ENCODE data around the gene WNK4. TPM values are rescaled to one million over a fixed set of nuclear protein-coding genes. Genes with fewer than 3 reads are reported as not detected.

WNK4 gene
- total and polyA plus RNA-seq, 10 donors = 0.04 to 0.52 (median 0.10) TPM; not detected in 5

- Histone ChIP-seq H3K27me3 (replicated peaks in 1 of 7) (no peaks in the 10 kb centered on the region), H3K36me3 (peaks cover 3 to 48% (median 41%) of the 10 kb centered on the region in 6 donors), H3K27ac (peak overlapping the region in 5 of 8 donors; percentile 80 to 94 (median 89)), H3K4me3 (peak overlapping the region in 7 of 8 donors; percentile 46 to 96 (median 73)), H3K9me3 (no peaks in the 10 kb centered on the region), H3K4me1 (peaks cover 7 to 33% (median 22%) of the 10 kb centered on the region in 6 donors)
- no peak for DNase-seq
- 60 to 77% (median 67%) methylated on average over 3 of the region's 3 CpGs for WGBS, 5 donors
- TF ChIP-seq POLR2A (IDR thresholded peaks at IDR 0.05) = no peak
- TF ChIP-seq CTCF (IDR thresholded peaks at IDR 0.05 in 8 of 11, conservative IDR thresholded peaks at IDR 0.05 in 3 of 11) = no peak
- no peak for TF ChIP-seq POLR2AphosphoS5 (IDR thresholded peaks at IDR 0.05)
- intact Hi-C loops (cut with DNase I; ENCODE audit: low total_unique reads) = no loop called here
These were observed 6.2 kb upstream of the WNK4 start for GRCh38 chr17:42774066-42774745.

GRCh38 chr17:42775534-42776098 lies 4.8 kb upstream of the WNK4 start:
- peak; percentile 8 for DNase-seq
- H3K27ac ChIP-seq = no peak overlapping the region
- intact Hi-C loops (cut with DNase I; ENCODE audit: low total_unique reads) = no loop called here
- 39 to 71% (median 57%) methylated on average over 3 of the region's 3 CpGs for WGBS, 5 donors
- TF ChIP-seq POLR2AphosphoS5 (IDR thresholded peaks at IDR 0.05) (no peak), CTCF (IDR thresholded peaks at IDR 0.05 in 8 of 11, conservative IDR thresholded peaks at IDR 0.05 in 3 of 11) (no peak)
- H3K36me3 ChIP-seq = peaks cover 3 to 60% (median 47%) of the 10 kb centered on the region in 6 donors
- no peaks in the 10 kb centered on the region for H3K9me3 ChIP-seq
- H3K4me1 ChIP-seq = peaks cover 8 to 47% (median 32%) of the 10 kb centered on the region in 6 donors
- H3K27me3 ChIP-seq (replicated peaks in 1 of 7) = peaks cover 0 to 10% (median 6%) of the 10 kb centered on the region in 7 donors
- H3K4me3 ChIP-seq = no peak overlapping the region

- Histone ChIP-seq H3K4me1 (peaks cover 12 to 62% (median 36%) of the 10 kb centered on the region in 6 donors), H3K27me3 (replicated peaks in 1 of 7) (peaks cover 0 to 40% (median 34%) of the 10 kb centered on the region in 7 donors), H3K4me3 (no peak overlapping the region), H3K9me3 (no peaks in the 10 kb centered on the region), H3K27ac (no peak overlapping the region), H3K36me3 (peaks cover 3 to 60% (median 47%) of the 10 kb centered on the region in 6 donors)
- WGBS, 5 donors = 87 to 95% (median 93%) methylated on average over 5 of the region's 5 CpGs
- intact Hi-C loops (cut with DNase I; ENCODE audit: low total_unique reads) = no loop called here
- peak; percentile 18 for DNase-seq
- TF ChIP-seq CTCF (IDR thresholded peaks at IDR 0.05 in 8 of 11, conservative IDR thresholded peaks at IDR 0.05 in 3 of 11) = no peak
- TF ChIP-seq POLR2AphosphoS5 (IDR thresholded peaks at IDR 0.05) = no peak
- no peak for TF ChIP-seq POLR2A (IDR thresholded peaks at IDR 0.05)
These were observed 1.8 kb upstream of the WNK4 start for GRCh38 chr17:42778570-42778969.

- WGBS, 5 donors = 71 to 91% (median 79%) methylated on average over 3 of the region's 3 CpGs
- no peak overlapping the region for H3K4me3 ChIP-seq
- peaks cover 3 to 59% (median 47%) of the 10 kb centered on the region in 6 donors for H3K36me3 ChIP-seq
- no peak overlapping the region for H3K27ac ChIP-seq
- intact Hi-C loops (cut with DNase I; ENCODE audit: low total_unique reads) = no loop called here
- DNase-seq = peak; percentile 18
- peaks cover 8 to 62% (median 36%) of the 10 kb centered on the region in 6 donors for H3K4me1 ChIP-seq
- no peak for TF ChIP-seq POLR2AphosphoS5 (IDR thresholded peaks at IDR 0.05)
- TF ChIP-seq POLR2A (IDR thresholded peaks at IDR 0.05) = no peak
- no peak for TF ChIP-seq CTCF (IDR thresholded peaks at IDR 0.05 in 8 of 11, conservative IDR thresholded peaks at IDR 0.05 in 3 of 11)
- H3K9me3 ChIP-seq = no peaks in the 10 kb centered on the region
- H3K27me3 ChIP-seq (replicated peaks in 1 of 7) = peaks cover 0 to 48% (median 42%) of the 10 kb centered on the region in 7 donors
These were observed 990 bp upstream of the WNK4 start for GRCh38 chr17:42779304-42779935.

All from spleen (tissue), 11 donors.